GM10248 (cell line): Measurements from ENCODE around the gene SLC16A2.

Source experiments
- CTCF ChIA-PET: fragments of 300-600 bp; sonication (Branson Sonifier 250); formaldehyde crosslinking; extraction: SDS; loops from one replicate; lab custom pipeline; 2021; ENCODE audit warnings: antibody characterized with exemption; lab: Yijun Ruan, JAX
- POLR2A ChIA-PET: fragments of 350-650 bp; sonication (Branson Sonifier 250); formaldehyde crosslinking; extraction: SDS; loops from one replicate; lab custom pipeline; 2020; ENCODE audit warnings: antibody characterized with exemption; lab: Yijun Ruan, JAX
- DNase-seq: peaks from one replicate; pipeline ENCODE4 v3.0.0; 2012; ENCODE audit errors: extremely low spot score
- TF ChIP-seq, protein P1 (sequence below): IDR thresholded peaks from 2 replicates; pipeline ENCODE4 v1.5.1; 2012; ENCODE audit warnings: mild to moderate bottlenecking, low read depth; ENCODE audit errors: extremely low read depth, missing control alignments, control extremely low read depth

SLC16A2 gene

DNA sequence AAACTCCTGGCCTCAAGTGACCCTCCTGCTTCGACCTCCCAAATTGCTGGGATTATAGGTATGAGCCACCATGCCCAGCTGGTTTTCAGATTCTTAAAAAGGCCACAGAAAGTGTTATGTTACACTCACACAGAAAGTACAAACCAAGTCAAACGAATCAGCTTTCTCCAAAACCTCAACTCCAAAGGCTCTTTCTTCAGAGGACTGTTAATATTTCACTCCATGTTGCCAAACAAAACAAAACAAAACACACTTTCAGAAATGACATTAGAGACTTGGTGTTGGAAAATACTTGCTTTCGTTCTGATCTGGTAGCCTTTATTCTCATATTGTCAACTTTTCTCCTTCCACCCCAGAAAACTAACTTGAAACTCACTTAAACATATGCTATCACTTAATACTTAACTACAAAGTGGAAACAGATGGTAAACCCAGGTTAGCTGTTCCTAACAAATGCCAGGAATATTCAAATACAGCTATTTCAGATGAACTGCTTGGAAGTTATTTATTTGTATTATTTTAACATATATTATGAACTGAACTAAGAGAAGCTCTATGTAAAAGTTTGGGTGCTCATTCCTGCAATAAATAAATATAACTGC lies 158.4 kb downstream of the SLC16A2 start:
- POLR2A ChIA-PET = no interaction called here
- TF ChIP-seq, protein P1, sequence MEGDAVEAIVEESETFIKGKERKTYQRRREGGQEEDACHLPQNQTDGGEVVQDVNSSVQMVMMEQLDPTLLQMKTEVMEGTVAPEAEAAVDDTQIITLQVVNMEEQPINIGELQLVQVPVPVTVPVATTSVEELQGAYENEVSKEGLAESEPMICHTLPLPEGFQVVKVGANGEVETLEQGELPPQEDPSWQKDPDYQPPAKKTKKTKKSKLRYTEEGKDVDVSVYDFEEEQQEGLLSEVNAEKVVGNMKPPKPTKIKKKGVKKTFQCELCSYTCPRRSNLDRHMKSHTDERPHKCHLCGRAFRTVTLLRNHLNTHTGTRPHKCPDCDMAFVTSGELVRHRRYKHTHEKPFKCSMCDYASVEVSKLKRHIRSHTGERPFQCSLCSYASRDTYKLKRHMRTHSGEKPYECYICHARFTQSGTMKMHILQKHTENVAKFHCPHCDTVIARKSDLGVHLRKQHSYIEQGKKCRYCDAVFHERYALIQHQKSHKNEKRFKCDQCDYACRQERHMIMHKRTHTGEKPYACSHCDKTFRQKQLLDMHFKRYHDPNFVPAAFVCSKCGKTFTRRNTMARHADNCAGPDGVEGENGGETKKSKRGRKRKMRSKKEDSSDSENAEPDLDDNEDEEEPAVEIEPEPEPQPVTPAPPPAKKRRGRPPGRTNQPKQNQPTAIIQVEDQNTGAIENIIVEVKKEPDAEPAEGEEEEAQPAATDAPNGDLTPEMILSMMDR = no peak
- DNase-seq = no peak
- CTCF ChIA-PET = interaction anchor here (1.3 kb wide), 1 partner anchor 18 kb away, joined by 3 read pairs; no protein-coding TSS in a partner anchor
